ENCODE data around the gene CAB39L.

DNA sequence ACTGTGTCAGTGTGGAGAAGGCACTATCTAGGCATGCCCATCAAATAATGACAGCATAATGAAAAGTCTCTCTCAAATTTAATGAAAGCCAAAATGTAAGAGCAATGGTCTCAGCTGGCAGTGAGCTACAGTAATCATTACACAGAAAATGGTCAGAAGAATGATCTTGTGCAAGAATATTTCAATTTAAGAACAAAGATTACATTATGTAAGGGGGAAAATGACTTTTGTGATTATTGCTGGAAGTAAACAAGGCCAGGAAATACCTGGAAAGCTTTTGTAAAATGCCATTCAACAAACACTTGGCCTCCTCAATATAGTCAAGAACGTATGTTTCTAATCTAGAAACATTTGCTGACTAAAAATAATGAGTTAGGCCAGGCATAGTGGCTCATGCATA is 89.1 kb downstream of the CAB39L start:
- no peak for TF ChIP-seq CTCF (IDR thresholded peaks at IDR 0.05; ENCODE audit: low read depth, low read length)
- no peak for TF ChIP-seq EZH2phosphoT487 (IDR thresholded peaks at IDR 0.05; ENCODE audit: low read depth)

Measured in OCI-LY3 (cell line).